Glomerular visceral epithelial cell (primary cell): ENCODE measurements around the gene CHRNB4.
A peak's percentile ranks its signal among the peaks of the same experiment; 100 is the strongest.

ENCODE experiments used
- DNase-seq: peaks from one replicate; pipeline ENCODE4 v3.0.0-alpha.2; 2016; ENCODE audit errors: extremely low spot score

CHRNB4 gene

DNA sequence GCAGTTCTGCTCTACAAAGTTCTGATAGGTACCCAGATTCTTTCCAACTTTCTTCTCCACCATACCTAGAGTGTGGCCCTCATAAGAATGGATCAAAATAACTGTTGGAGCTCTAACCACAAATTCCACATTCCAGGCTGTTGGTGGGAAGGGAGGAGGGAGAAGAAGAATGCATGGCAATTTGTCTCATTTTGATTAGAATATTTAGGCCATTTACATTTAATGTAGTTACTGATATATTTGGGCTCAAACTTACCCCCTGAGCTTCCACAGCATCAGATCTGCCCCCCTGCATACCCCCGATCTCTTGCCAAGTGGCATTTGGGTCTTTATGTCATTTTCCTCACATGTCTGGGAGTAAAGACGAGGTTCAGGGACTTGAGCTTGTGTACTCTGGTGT, 7.7 kb downstream of the CHRNB4 start:
- DNase-seq = no peak

DNA sequence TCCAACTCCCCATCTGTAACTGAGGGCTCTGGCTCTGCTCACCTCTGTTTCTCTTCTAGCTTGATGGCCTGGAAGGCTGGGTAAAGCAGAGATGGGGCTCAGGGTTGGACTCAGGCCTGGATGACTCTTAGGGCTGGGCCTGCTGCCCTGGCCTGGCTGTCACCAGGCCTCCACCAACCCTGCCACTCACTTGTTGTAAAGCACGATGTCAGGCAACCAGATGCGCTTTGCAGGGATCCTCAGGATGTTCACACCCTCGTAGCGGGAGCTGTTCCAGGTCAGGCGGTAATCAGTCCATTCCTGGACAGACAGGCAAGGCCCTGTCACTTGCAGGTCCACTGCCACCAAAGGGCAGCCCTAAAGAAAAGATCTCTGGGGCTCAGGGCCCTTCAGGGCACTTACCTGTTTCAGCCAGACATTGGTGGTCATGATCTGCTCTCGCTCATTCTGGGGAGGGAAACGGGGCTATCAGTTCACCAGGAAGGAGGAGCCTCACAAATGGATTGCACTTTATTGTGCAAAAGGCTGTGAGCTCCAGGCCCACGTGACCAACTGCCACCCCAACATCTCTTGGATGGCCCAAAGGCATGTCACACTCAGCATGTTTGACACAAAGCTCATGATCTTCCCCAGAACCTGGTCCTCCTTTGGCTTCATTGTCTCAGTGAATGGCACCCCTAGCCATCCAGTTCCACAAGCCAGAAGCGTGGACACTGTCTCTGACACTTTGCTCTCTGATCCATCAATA, 9.9 kb downstream of the CHRNB4 start:
- no peak for DNase-seq

DNA sequence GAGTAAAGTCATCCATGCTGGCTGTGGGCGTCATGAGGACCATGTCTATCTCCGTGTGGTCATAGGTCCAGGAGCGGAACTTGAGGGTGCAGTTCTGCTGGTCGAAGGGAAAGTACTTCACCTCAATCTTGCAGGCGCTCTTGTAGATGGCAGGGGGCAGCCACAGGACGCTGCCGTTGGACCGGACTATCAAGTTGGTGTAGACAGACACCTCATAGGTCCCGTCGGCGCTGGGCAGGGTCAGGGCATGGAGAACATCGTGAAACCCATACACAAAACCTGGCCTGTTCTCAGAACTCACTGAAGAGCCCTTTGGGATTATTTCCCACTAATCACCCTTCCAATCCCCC, 11.3 kb downstream of the CHRNB4 start:
- DNase-seq = no peak

DNA sequence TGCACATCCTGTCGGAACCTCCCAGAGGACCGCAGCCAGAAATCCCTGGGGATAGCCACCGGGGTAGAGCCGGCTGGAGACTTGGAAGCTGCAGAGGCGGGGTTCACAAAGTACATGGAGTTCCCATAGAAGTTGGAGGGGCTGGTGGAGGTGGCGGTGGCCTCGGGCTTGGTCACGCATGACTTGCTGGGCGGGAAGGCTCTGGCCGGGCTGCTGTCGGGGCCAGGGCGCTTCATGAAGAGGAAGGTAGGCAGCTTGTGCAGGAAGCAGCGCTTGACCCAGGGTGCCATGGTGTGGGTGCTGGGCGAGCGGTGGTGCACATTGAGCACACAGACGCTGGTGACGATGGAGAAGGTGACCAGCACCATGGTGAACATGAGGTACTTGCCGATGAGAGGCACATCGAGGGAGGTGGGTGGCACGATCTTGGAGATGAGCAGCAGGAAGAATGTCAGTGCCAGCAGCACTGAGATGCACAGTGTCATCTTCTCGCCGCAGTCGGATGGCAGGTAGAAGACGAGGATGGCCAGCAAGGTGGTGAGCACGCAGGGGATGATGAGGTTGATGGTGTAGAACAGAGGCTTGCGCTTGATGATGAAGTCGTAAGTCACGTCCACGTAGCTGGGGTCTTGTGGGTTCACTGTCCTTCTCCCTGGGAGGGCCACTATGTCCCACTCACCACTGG, 11.8 kb downstream of the CHRNB4 start:
- DNase-seq = no peak

DNA sequence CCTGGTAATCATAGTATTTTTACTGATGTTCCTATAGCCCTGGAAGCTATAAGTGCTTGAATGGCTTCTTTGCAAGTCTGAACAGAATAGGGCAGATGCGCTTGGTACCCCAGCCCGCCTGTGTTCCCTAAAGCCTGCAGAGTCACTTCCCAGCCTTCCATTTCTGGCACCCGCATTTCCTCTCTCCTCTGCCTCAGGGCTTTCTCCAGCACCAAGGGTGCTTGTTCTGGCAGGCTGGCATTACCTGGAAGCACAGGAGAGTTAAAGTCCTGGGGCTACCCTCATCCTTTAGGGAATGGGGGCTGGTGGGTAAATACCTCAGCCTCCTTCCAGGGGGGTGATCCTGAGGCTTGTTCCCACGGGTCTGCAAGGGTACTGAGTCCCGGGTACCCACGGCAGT, 12.8 kb downstream of the CHRNB4 start:
- DNase-seq = no peak

DNA sequence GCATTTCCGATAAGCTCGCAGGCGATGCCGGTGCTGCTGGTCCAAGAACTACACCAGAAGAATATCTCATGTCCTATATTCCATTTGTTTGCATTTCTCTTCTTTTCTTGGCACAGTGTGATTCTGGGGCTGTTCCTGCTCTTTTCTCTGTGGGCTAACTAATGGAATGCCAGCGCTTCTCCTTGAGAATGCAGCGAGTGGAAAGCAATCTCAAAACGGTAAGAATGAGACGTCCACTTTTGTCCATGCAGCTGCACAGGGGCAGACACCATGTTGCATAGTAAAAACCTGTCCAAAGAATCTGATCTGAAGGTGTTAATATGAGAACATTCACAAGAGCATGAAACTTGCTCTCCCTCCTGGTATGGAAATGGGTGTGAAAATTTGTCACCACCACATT, 13.7 kb downstream of the CHRNB4 start:
- DNase-seq = no peak

DNA sequence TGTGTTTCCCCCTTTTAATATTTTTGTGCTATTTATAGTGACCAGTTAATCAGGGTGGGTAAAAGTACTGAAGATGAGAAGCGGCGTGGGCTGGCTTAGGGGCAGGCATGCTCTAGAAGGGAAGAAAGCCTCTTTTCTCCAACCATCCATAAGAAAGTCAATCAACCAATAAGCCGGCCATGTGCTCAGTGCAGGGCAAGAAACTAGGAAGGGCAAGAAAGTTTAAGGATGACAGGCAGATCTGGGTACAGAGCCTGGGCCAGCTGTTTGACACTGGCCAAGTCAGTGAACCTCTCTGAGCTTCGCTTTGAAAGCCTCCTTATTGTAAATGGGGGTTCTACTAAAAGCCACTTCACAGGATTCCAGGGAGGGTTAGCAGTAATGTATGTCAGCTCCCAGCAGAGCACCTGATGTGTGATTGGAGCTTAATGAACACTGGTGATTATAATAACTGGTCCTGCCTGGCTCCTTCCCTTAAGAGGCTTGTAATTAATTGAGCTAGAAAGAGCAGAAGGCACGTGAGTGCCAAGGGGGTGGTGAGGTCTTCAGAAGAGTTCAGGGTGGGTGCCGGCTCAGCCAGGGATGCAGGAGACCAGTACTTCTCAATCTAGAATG, 14.5 kb downstream of the CHRNB4 start:
- no peak for DNase-seq

DNA sequence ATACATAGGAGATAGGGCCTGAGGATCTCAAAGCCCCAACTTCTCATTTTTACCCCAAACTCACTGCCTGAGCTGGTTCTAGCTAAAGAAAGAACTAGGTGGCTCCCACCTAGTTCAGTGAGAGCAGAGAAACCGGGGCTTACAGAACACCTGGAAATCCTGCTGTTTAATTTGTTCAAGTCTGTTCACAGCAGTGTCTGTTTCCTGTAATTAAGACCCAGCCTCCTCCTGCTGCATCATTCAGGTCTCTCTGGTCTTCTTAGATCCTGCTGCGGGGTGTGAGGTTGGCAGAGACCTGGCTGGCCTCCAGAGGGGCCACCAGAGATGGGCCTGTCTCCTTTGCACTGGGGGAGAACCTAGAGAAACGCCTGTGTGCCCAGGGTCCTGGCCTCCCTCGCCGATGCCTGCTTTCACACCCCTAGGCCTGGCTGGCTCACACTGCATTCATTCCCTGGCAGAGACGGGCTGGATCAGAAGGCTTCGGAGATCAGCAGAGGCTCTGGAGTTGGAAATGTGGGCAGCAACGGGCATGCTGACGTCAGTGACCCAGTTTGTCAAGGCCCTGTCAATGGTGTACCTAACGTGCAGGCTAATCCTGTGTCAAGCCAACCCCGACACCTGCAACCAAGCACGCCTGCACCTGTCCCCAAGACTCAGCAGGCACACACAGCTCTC, 15.3 kb downstream of the CHRNB4 start:
- DNase-seq = no peak

DNA sequence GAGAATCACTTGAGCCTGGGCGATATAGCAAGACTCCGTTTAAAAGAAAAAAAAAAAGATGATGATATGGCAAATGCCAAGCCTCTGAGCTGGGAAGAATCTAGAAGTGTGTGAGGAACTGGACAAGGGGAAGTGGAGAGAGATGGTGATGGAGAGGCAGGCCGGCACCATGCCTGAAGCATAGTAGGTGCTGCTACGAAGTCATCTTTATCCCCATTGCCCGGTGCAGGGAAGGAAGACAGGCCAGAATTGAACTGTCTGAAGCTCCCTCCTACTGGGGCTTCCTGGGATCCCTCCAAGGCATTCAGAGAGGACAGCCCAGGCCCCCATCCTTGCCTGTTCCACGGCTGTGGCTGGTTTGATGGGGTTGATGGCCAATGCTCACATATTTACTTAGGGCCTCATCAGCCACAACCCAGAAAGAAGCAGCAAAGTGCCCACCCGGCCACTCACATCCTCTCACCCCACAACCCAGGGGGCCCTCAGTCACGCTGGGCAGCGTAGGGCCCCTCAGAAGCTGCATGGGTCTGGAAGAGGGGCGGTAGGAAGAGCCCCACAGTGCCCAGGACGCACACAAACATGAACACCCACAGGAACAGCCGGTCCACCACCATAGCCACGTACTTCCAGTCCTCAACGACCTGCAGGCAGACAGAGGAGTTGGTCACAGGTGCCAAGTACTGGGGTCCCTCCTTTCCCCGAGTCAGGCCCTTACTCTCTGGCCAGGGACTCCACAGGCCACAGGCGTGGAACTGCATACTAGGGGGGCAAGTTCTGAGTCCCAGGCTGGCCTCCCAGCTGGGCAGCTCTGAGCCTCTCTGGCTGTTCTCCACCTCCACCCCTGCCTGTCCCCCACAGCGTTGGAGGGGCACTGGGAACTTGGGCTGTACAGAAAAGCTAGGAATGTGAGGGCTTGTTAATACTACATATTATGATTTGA, 16.1 kb downstream of the CHRNB4 start:
- no peak for DNase-seq

DNA sequence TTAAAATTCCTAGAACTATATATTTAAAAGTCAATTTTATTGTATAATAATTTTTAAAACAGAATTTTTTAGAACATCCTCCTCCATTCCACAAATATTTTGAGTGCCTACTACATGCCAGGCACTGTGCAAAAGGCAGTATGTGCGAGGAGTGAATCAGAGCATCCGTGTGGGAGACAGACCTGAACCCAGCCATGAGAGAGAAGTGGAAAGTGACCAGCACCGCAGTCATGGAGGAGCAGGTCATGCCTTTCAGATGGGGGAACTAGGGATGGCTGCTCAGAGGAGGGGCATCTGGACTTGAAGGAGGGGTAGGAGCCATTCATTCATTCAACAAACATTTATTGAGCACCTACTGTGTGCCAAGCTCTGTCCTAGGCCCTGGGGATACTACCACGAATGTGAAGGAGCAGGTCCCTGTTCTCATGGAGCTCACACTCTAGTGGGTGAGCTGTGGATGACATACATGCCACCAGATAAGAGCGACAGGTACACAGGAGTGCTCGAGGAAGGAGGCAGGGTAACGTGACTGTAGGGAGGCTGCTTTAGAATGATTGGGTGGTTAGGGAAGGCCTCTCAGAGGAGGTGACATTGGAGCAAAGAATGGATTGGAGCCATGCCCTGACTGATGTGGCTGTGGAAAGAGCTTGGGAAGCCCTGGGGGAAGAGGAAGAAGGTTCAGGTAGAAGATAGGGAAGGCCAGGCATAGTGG, 17.1 kb downstream of the CHRNB4 start:
- DNase-seq = no peak

DNA sequence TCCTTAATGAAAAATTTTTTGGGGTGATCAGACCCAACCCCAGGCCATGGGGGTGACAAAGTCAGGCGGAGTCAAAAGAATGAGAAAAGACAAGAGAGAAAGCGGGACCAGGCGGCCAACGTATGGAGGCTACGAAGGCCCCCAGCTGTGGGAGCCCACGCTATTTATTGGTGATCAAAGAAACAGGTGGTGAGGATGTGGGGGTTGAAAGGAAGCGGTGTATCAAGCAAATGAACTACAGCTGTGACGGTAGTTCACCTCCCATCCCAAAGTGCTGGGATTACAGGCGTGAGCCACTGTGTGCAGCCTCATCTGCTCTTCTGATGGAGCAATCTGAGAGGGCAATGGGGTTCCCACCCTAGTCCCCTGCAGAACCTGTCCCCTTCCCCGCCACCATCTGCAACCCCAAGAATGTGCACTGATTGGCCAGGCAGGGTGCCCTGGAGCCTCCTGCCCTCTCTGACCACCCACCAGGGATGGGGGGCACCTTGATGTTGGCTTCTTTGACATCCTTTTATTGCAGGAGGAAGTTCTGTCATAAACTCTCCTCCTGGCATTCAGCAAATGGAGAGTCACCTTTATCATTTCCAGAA, 19.1 kb downstream of the CHRNB4 start:
- no peak for DNase-seq

DNA sequence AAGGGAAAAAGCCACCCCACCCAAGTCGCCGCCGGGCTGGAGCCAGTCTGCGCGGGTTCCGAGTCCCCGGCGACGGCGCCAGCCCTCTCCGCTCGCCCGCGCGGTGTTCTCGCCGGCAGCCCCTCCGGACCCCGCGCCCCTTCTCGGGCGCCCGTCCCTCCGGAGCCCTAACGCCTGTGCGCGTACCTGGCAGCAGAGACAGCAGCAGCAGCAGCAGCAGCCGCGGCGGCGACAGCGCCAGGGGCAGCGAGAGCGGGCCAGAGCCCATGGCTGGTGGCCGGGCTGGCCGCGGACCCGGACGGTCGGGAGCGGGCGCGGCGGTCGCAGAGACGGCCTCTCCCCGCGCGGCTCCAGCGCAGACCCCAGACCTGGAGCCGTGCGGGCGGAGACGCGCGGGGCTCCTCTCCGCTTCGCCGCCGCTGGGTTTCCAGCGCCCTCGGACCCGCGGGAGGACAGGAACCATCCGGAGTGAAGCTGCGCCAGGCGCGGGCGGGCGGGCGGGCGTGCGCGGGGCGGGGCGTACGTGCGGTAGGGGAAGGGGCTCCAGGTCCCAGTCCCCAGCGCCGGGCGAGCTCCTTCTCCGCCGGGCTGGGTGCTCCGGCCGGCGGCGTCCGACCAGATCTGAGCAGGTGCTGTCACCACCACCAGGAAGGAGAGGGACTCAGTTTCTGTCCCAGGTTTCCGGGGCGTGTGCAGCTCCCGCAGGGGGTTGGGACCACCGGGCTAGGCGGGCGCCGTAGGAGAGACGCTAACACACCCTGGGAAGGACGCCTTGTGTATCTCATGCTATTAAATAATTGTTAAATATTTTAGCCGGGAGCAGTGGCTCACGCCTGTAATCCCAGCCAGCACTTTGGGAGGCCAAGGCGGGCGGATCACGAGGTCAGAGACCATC, 20.2 kb downstream of the CHRNB4 start, which contains the start of gene CHRNA3:
TSS of gene CHRNA3 (minus strand) at position 470 of the 895 bp plus-strand sequence. CDS start at position 268, 202 bp downstream.
- no peak for DNase-seq

DNA sequence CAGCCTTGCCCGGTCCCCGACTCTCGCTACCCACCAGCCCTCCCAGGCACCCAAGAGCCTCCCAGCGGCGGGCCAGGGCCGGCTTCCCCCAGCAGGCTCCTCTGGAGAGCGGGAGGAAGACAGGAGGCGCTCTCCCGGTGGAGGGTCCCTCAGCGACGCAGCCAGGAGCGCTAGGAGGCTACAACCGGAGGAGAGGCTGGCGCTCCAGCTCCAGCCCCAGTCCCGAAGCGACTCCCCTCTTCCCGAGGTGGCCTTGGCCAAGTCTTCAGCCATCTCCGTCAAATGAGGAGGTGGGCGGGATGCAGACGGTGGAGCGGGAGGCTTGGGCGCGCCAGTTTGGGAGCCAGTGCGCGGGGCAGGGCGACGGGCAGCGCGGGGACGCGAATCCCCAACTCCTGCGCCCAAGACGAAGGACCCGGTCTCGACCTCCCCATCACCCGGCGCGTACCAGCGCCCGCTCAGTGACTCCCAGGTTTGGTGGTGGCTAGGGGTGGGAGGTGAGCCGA, 20.9 kb downstream of the CHRNB4 start:
- no peak for DNase-seq

DNA sequence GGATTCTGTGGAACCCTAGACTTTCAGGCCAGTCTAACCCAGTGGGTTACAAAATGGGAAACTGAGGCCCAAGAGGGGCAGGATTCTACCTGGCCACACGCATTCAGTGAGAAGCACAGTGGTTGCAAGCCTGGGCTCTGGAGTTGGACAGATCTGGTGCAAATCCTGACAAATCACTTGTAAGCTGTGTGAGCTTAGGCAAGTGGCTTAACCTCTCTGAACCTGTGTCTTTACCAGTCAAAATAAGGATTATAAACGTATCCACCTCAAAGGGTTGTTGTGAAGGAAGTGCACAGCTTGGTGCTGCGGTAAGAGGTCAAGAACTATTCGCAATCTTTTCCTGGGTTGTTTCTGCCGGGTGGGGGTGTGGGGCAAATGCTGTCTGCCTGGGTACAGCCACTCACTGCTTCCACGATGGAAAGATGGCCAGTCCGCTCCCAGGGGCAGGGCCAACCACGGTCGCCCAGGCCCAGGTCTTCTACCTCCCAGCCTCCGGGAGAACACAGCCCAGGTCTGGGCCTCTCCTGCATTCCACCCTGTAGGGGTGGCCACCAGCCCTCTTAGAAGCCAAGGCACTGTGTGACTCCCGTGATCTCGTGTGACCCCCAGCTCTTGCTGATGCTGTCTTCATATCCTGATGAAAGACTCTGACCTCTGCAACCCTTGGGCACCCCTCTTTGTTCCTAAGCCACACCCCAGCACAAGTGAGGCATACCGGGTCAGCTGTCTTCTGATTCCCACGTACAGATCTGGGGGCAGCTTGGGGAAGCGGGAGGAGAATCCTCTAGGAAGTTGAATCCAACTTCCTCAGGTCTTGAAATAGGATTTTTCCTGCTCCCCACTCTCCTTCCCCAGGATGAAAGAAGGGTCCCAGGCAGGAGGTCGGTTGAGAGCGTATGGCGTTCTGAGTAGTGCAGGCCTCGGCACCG, 21.7 kb downstream of the CHRNB4 start:
- no peak for DNase-seq

DNA sequence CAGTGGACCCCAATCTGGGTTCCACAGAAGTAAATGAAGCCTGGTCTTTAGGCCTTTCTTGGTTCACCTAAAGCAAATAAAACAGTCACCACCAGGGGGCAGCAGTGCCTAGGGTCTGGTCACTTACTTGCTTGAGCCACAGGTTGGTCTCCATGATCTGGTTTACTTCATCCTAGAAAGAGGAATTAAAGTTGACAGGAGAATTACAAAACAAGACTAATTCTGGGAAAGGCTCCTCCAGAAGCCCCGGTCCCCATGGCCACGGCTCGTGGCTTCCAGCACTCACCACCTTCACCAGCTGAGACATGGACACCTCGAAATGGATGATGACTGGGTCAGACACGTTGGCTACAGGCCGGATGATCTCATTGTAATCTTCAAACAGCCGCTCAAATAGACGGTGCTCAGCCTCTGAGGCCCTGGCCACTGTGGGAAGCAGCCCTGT, 22.5 kb downstream of the CHRNB4 start:
- peak; percentile 78 for DNase-seq

DNA sequence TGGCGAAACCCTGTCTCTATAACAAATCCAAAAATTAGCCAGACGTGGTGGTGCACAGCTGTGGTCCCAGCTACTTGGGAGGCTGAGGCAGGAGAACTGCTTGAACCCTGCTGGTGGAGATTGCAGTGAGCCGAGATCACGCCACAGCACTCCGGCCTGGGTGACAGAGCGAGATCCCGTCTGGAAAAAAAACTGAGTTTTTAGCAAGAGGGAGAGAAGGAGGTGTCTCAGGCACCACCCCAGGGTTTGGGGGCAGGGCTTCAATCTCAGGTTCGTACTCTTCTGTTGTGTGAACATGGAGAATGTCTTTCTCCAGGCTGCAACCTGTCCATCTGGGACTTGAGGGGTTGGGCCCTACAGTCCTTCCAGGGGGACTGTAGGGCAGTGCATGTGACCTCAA, 22.9 kb downstream of the CHRNB4 start:
- DNase-seq = no peak

DNA sequence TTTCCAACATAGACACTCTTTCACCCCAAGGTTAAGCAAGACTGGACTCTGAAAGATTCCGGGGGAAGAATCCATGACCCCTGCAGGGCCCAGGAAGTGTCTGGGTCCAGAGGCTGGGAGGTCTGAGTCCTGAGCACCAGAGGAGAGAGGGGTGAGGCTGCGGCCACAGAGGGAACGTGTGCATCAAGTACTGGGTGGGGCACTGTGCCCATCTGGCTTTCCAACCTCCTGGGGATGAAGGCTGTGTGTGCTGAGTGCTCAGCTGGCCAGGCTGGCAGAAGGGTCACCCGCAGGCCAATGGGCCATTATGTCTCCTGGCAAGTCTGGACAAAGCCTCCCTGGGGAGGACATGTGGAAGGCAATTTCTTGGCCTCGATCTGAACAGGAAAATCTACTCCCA, 23.5 kb downstream of the CHRNB4 start:
- no peak for DNase-seq

DNA sequence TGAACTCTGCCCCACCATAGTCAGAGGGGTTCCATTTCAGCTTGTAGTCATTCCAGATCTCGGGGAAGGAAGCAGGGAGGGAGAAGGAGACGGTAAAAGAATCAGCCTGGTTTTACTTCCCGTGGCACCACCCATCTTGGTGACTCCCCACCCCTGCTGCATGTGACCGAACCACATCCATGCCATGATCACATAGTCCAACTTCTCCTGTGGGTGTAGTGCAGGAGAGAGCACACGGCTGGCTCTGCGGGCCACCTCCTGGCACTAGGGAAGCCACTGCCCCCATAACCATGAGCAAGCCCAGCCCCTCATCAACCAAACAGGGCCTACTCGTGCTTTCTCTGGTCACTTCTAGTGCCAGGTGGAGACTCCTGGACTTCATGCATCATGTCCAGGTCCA, 23.9 kb downstream of the CHRNB4 start:
- no peak for DNase-seq
